ENCODE measurements around the gene ADAMTS3.

ADAMTS3 gene

GRCh38 chr4:72442147-72442546 lies 126.9 kb downstream of the ADAMTS3 start:
- ChIA-PET CTCF (no interaction called here), POLR2A (no interaction called here)
- no peak overlapping the region for H3K4me3 ChIP-seq (ENCODE audit: low read depth, low read length)
- no peak for TF ChIP-seq CTCF (IDR thresholded peaks at IDR 0.05; ENCODE audit: insufficient read depth, low read length, missing control alignments)
- no peak for DNase-seq (ENCODE audit: low read depth, low spot score)

GRCh38 chr4:72440386-72440785 lies 128.6 kb downstream of the ADAMTS3 start:
- CTCF ChIA-PET = no interaction called here
- TF ChIP-seq CTCF (IDR thresholded peaks at IDR 0.05; ENCODE audit: insufficient read depth, low read length, missing control alignments) = no peak
- no peak overlapping the region for H3K4me3 ChIP-seq (ENCODE audit: low read depth, low read length)
- POLR2A ChIA-PET = no interaction called here
- no peak for DNase-seq (ENCODE audit: low read depth, low spot score)

- CTCF ChIA-PET = interaction anchor here (0.8 to 1.6 kb wide), 4 partner anchors 37 to 128 kb away, joined by 3 to 4 read pairs (median 4); no protein-coding TSS in a partner anchor
Measured at GRCh38 chr4:72432975-72433374, 136.0 kb downstream of the ADAMTS3 start.

GRCh38 chr4:72432282-72432681 lies 136.7 kb downstream of the ADAMTS3 start:
- ChIA-PET CTCF (interaction anchor here (1.6 kb wide), 1 partner anchor 105 kb away, joined by 4 read pairs; no protein-coding TSS in a partner anchor), POLR2A (no interaction called here)
- no peak for DNase-seq (ENCODE audit: low read depth, low spot score)
- H3K4me3 ChIP-seq (ENCODE audit: low read depth, low read length) = no peak overlapping the region
- no peak for TF ChIP-seq CTCF (IDR thresholded peaks at IDR 0.05; ENCODE audit: insufficient read depth, low read length, missing control alignments)

More at GRCh38 chr4:72432975-72433374, 136.0 kb downstream of the ADAMTS3 start:
- POLR2A ChIA-PET = no interaction called here
- no peak for DNase-seq (ENCODE audit: low read depth, low spot score)
- TF ChIP-seq CTCF (IDR thresholded peaks at IDR 0.05; ENCODE audit: insufficient read depth, low read length, missing control alignments) = no peak
- H3K4me3 ChIP-seq (ENCODE audit: low read depth, low read length) = no peak overlapping the region

- TF ChIP-seq CTCF (IDR thresholded peaks at IDR 0.05; ENCODE audit: insufficient read depth, low read length, missing control alignments) = no peak
- ChIA-PET POLR2A (no interaction called here), CTCF (interaction anchor here (1.7 kb wide), 1 partner anchor 105 kb away, joined by 5 read pairs; no protein-coding TSS in a partner anchor)
- no peak overlapping the region for H3K4me3 ChIP-seq (ENCODE audit: low read depth, low read length)
- DNase-seq (ENCODE audit: low read depth, low spot score) = no peak
Measured at GRCh38 chr4:72430988-72431387, 138.0 kb downstream of the ADAMTS3 start.

- ChIA-PET POLR2A (no interaction called here), CTCF (interaction anchor here (1.7 kb wide), 2 partner anchors 38 to 104 kb away, joined by 4 to 5 read pairs; no protein-coding TSS in a partner anchor)
- H3K4me3 ChIP-seq (ENCODE audit: low read depth, low read length) = no peak overlapping the region
- DNase-seq (ENCODE audit: low read depth, low spot score) = no peak
- TF ChIP-seq CTCF (IDR thresholded peaks at IDR 0.05; ENCODE audit: insufficient read depth, low read length, missing control alignments) = no peak
Measured at GRCh38 chr4:72430050-72430449, 139.0 kb downstream of the ADAMTS3 start.

All from AG04449 (cell line).